Measurements from ENCODE around the gene CMSS1.

- TF ChIP-seq CTCF (IDR thresholded peaks at IDR 0.05) (no peak), POLR2A (IDR thresholded peaks at IDR 0.05) (no peak)
These were observed 48.7 kb upstream of the CMSS1 start for GRCh38 chr3:99768808-99769501.

Measured in adrenal gland (tissue), 5 donors.